Testis (tissue), 2 donors: ENCODE data around the gene NRXN3.

Experiments
- CTCF ChIP-seq, 3 experiments: fragments of 450-650 bp in 2 of 3; fragments of 200-600 bp in 1 of 3; sonication (generic) in 1 of 3; IDR thresholded peaks; one replicate each; pipeline ENCODE4 v1.5.1; 2016 to 2019; ENCODE audit warnings: antibody characterized with exemption in 3 of 3, mild to moderate bottlenecking in 2 of 3, moderate library complexity in 1 of 3
- POLR2A ChIP-seq: fragments of 450-650 bp; IDR thresholded peaks from one replicate; pipeline ENCODE4 v1.6.1; 2017; ENCODE audit warnings: antibody characterized with exemption, mild to moderate bottlenecking, moderate library complexity

- TF ChIP-seq CTCF (IDR thresholded peaks at IDR 0.05) (no peak), POLR2A (no peak)
Measured at GRCh38 chr14:79464468-79464867, 1294.3 kb downstream of the NRXN3 start.
